Fibroblast of upper back skin (primary cell): ENCODE measurements around the gene TRPM3.

Experiments used
- DNase-seq: peaks from one replicate; pipeline ENCODE4 v3.0.0-alpha.2; 2013

TRPM3 gene

DNA sequence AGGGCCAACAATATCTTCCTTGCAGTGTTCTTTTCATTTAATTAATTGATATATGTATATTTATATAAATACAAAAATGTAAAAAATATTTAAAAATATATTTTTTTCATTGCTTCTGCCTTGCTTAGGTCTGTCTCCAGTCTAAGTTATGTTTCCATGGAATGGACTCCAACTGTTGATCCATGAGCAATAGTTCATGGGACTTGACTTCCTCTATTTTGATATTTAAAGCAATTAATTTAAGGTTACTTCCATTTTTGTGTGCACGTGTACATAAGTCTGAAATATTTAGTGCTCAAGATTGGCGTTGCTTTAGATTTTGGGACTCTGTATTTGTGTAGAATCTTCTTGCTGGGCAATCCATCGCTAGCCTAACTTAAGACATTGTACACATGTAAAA, 551.6 kb downstream of the TRPM3 start:
- no peak for DNase-seq

DNA sequence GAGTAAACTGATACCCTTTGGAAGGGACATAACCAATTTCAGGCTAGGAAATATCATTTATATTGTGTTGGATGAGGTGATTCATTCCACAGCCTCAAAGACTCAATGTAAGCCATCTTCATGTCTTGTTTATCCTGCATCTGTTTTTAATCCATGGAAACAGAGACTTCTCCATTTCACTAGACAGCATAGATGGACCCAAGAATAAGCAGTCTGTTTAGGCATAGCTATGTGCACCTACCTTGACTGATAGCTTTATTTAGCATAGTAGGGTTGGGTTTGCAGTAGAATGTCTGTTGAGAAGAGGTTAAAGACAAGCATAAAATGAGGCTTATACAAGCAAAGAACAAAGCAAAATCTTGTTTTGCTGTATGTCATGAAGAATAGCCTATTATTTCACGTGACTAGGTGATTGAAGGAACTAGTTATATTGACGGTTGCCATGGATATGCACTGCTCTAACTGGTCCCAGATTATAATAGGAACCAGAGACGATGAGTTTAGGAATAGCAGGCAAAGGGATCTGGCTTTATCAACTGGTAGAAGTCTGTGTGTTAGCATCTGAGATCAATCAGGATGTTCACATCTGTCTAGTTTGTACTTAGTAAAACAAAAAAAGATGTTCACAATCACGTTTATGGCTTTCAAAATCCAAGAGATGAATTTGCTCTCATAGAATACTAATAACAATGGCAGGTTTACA, 552.2 kb downstream of the TRPM3 start:
- peak; percentile 19 for DNase-seq

DNA sequence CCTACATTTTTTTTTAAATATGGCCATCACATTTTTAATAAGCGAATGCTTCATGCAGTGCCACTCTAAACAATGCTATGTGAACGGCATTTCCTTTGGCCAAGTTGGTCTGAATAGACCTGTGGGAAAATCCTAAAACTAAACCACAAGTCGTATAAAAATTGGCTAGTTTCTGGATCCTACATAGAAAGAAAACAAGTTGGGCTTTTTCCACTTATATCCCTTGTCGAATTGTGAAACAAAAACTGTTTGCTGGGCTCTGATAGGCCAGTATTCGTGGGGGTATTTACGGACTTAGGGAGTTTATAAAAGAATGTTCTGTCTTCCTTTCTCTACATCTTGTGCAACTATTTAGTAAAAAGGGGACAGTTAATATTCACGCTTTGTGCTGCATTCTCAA, 553.9 kb downstream of the TRPM3 start:
- peak; percentile 25 for DNase-seq

DNA sequence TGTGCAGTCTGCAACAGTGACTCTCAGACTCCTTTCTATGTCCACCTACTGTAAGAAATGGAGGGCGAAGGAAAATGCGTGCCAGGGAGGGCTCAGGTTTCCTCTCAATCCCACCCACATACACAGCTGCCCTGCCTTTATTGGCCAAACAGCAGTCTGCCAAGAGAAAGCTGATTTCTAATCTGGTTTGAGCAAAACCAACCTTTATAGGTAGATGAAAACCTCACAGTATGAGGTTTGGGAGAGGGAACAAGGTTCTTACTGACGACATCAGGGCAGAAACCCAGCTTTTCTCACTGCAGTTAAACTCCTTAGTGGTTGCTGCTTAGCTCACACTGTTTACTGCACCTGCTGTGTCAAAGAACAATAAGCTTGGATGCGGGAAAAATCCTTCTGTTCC, 554.7 kb downstream of the TRPM3 start:
- DNase-seq = no peak

DNA sequence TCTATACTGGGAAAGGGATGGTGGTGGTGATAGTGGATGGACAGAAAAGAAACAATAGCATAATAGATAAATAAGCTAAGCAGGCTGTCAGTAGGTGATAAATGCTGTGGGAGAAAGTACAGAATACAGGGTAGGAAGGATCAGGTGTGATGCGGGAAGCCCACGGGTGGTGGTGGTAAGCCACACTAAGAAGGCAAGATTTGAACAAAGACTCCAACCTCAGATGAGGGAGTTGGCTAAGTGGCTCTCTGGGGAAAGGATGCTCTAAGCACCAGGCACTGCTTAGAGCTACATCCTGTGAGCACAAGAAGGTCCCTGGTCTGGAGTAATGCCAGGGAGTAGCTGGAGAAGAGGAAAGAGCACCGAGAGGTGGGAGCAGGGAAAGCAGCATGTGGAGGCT, 555.4 kb downstream of the TRPM3 start:
- peak; percentile 12 for DNase-seq

DNA sequence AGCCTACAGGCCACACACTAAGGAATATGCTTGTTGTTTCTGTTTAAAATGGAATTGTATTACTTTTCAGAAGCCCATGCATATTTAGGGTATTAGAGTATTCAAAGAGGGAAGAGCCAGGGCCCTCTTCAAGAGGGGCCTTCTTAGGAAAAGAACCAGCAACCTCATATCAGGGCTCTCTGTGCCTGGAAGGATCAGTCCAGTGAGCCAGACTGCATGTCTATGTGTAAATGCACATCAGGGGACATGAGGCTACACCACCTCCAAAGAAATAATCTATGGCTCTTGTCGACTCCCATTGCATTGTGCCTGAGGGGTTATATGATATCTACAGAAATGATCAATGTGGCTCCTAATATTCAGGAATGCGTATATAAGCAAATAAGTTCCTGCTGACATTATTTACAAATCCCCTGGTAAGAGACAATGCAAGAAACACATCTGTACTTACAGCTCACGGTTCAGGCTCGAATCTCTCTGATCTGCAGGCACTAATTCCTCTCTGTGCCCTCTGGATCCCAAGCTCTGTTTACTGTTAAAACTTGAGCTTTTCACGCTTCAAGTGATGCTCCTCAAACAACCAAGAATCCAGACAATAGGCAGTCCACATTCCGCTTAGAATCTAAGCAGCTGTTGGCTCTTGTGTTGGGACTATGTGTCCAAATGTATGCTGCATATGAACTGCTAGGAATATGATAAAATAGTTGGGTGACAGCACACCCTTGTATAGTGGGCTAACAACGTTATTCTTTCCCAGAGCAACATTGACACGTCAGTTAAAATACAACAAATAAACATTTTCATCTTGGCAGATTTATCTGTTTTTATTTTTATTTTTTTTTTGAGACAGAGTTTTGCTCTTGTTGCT, 556.7 kb downstream of the TRPM3 start:
- DNase-seq = no peak

DNA sequence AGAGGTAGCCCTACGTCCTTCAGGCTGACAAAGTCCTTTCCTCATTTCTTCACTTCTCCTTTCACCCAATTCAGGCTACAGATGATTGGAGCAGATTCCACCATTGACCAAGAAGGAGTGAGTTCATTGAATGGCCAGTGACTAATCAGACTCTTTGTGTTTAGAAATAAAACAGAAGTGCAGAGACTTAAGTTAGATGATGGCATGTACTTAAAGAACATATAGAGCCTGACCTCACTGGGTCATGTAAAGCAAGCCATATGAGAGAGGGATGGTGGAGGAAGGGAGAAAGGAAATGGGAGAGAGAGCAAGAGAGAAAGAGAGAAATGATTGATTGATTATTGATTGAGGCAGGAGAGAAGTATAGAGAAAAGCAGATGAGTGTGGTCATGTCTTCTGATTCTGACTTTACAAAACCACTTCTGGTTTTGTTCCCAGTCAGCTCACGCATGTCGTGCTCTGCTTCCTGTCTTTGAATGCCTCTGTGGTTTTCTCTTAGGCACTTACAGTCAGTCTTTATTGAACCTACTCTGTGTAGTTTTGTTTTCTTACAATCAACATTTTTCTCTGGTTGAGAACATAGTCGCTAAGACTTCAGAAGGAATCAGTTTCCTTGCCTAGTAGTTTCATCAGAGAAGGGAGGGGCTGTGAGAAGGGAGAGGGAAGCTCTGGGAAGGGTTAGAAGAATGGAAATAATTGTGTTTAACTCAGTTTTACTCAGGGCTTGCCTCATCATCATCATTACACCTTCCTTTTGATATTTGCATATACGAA, 557.8 kb downstream of the TRPM3 start:
- DNase-seq = peak; percentile 85

DNA sequence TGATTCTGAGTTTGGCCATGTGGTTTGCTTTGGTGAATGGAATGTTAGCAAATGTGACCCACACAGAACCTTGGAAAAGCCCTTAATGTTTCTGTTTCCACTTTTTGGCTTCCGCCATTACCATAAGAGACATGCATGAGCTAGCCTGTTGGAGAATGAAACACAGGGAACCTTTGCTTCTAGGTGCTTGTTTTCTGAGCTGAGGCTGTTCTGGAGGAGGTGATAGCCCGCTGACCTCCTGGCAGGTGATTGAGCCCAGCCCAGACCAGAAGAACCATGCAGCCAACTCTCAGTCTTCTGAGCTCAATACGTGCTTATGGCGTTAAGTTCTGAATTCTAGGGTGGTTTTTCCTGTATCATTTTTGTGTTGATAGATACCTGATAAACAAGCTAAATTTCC, 558.4 kb downstream of the TRPM3 start:
- no peak for DNase-seq

DNA sequence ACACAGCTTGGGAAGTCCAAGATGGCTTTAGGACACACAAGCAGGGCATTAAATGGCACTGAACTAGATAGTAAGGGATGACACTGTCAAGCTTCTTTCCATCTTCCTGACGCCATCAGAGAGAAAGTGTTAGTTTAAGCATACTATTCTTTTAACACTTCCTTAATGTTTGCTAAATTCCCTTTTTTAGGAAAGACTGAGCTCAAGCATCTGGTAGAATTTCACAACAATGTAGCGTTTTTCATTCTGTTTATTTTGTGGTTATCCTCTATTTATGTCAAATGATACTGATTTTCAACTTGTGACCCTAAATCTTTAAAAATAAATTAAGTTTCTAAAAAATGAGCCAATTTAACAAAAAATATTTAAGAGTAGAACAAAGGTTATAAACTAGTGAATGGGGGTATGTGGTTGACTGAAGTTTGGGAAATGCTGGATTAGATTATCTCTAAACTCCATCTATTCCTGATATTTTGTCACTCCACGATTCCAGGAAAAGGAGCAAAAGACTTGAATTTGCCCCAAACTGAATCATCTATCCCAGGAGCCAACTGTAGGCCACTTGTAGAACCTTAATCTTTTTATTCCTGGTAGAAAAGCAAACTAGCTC, 559.5 kb downstream of the TRPM3 start:
- DNase-seq = no peak

DNA sequence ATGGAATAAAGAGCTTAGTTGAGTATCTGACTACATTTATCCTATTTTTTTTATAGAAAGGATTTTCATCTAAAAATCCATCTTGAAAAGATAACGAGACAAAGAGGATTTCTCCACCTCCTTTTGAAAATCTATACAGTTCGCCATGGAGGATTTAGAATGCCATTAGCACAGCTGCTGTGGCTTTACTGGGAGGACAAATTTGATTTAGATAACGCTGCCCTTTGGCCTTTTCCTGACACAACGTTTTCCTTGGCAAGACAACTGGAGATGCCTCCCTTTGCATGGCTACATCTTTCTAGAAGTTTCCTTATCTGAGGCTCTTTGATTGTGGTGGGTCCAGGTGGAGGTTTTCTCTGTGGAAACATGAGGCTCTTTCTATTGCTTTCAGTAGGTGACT, 560.3 kb downstream of the TRPM3 start:
- DNase-seq = no peak

DNA sequence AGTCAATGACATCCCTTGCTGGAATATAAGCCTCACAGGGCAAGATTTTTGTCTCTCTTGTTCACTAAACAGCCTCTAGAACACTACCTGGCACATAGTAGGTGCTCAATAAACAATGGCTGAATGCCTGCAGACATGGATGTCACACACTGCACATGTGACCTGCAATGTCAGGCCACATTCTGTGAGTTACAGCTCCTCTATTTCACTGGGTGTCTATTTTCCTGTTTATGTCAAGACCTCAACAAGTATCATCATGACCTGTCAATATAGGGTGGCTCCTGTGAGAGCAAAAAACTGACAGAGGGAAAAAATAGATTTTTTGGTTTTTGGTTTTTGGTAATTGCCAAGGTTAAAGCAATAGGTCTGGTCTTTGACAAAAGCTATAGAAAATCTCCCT, 562.3 kb downstream of the TRPM3 start:
- no peak for DNase-seq

DNA sequence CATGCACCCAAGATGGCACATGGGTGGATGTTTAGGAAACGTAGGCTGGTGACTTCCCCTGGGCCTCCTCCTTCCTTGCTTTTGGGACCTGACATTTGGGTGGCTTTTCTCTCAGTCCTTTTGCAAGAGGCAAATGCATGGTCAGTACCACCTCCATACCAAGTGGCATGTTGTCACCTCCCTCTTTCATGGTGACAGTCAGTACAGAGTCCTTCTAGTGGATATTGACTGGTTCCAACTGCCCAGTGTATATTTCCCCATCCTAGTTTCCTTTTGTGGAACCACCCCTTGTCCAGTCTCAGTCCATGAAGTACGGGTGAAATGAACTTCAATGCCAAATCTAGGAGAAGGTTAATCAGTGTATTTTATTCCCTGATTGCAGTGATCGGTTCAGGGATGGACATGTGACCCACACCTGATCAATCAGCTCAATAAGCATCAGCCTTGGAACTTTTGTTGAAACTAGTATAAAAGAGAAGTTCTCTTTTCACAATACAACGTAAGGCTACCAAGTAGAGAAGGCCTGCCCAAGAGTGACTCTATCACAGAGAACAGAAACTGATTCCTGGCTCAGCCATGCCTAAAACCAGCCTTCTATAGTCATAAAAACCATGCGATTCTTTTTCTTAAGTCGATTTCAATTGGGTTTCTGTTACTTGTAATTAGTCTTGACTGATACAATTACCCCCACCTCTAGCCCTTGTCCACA, 563.6 kb downstream of the TRPM3 start:
- DNase-seq = no peak

DNA sequence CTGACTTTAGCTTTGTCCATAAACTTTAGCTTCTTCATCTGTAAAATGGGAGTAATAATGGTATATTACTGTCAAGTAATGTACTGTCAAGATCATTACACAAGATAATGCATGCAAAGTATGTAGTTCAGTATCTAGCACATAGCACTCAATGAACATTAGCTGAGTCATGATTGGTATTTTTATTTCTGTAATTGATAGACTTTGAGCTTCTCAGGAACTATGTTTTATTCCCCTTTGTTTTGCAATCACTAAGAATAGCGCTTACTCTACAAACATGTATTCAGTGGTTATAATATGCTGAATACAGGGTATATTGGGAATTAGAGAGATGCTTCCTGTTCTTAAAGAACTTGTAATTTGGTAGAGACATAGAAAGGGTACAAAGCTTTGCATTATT, 564.6 kb downstream of the TRPM3 start:
- DNase-seq = peak; percentile 19

DNA sequence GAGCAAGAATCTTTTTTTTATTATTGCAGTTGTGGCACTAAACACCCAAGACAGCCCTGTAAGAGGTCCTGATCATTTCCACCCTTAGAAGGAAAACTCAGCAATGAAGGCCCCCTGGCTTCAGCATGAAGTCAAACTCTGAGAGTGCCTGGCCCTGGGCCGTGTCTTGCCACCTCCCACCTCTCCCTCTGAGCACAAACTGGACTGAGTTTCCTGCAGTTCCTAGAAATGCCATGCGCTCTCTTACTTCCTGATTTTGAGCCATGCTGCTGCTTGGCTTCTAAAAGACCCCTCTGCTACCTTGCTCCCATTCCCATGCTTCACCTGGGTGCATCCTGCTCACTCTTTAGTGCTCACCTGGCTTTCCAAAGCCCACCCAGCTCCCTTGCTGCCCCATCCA, 566.5 kb downstream of the TRPM3 start:
- no peak for DNase-seq

DNA sequence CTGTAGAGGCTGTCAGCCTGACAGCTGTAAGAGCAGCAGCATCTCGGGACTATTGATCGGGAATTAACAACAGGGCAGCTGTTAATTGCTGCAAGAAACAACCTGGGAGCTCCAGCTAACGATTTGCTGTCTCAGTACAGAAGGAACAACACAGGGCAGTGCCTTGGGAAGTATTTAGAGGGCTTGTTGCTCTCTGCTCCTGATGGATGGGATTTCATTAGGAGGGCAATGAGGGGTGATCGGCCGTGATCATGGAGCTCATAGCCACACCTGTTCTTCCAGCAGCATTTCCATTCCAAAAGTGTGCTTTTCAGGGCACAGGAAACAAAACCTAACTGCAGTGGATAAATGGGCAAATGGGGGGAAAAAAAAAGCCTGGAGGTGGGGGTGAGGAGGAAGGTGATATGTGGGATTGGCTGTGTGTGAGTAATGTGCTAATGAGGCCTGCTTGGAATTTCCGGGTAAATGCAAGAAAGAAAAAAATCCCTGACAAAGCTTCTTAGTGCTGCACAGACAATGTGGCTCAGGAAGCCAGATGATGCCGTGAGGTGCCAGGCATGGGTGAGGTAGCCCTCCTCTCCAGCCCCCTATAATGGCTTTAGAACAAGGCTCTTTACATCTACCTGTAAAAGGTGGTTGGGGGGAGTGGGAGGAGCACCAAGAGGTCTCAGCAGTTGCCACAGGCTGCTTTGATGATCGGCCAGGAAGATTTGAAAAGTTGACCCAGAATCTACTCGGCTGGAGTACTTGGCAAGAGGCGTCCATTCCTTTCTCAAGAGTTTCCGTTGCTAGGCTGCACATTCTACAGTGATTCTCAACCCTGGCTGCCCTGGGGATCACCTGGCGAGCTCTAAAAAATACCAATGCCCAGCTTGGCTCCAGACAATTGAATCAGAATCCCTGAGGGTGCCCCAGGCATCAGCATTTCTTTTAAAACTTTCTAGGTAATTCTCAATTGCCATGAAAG, 567.4 kb downstream of the TRPM3 start:
- peak; percentile 63 for DNase-seq

DNA sequence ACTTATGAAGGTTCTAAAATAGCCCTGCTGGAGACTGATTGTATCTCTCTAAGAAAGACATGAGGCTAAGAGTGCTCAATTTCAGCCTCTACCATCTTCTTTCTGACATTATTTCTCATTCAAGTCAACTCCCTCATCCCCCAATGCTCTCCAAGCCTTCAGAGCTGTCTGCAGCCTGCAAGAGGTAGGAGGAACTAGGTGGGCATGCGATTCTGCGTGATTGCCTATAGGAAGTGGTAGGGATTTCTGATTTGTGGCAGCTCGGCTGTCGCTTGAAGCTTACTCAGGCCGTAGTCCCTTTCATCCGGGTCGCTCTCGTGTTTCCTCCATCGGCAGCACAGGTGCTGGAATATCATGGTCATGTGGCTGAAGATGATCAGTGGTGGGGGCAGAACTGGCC, 568.9 kb downstream of the TRPM3 start:
- no peak for DNase-seq

DNA sequence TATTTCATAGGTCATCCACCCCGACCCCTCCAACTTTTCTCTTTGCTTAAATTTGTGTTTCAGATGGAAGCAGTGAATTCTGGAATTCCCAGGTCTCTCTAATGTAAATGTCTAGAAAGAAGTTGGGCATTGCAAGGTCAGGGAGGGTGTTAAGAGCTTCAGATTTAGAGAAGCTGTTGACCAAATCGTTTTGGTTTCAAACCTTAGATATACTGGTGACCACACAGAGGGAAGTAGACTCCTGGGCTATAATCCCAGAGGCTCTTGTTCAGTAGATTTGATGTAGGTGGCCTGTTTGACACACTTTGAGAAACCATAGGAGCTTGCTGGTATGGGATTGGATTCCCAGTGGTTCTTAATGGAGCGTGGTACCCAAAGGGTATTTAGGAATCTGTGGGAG, 569.6 kb downstream of the TRPM3 start:
- no peak for DNase-seq

DNA sequence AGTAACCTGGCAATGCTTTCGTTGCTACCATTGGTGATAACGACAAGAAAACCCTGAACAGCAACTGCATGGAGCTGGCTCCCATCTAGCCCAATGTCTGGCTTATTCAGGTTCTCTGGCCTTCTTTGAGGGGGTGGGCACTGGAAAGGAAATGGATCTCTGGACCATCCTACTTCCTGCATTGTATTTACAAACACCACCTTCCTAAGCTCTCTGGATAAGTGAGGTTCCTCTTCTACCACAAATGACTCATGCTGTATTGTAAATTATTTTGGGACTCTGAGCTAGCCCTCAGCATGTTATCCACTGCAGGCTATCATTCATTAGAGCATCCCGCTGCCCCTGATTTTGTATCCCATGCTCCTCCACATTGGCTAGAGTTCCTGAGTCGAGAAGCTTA, 570.0 kb downstream of the TRPM3 start:
- DNase-seq = no peak

DNA sequence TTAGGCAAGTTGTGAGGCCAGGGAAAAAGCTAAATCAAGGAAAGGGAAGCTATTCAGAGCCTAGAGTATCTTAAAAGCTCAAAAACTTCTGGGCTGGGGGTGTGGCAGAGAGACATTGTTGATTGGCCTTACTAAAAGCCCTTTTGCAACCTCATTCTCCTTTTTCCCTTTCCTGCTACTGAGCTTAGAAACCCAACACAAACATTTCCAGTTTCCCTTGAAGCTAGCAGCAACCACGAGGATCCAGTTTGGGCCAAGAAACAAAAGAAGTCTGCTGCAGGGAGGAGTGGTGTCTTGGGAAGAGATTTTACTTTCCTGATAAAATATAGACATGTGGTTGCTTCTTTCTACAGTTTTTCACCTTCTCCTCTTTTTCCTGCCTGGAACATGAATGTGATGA, 571.5 kb downstream of the TRPM3 start:
- no peak for DNase-seq

DNA sequence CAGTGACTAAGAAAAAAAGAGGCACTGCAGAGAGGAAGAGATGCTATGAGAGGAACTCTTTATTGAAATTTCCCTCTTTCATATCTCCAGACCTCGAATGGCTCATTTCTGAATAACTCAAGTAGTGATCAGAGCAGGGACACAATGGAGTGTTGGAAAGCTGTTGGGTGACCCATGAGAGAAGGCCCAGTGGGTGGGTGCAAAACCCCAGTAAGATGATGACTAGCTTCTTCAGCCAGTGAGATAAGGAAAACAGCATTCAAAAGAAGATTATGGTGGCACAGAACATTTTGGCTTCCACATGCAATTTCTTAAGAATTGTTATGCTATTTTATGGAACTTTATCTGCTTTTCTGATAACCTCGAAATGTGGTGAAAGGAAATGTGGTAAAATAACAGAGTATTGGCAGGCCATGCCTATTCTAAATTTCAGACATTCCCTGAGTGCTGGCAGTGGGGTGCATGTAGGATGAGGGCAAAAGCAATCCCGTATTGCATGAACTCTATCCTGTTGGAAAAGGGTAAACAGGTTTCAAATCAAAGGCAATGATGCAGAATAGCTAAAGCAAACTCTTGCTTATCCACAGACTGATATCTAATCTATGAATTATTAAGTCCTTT, 579.0 kb downstream of the TRPM3 start:
- no peak for DNase-seq

DNA sequence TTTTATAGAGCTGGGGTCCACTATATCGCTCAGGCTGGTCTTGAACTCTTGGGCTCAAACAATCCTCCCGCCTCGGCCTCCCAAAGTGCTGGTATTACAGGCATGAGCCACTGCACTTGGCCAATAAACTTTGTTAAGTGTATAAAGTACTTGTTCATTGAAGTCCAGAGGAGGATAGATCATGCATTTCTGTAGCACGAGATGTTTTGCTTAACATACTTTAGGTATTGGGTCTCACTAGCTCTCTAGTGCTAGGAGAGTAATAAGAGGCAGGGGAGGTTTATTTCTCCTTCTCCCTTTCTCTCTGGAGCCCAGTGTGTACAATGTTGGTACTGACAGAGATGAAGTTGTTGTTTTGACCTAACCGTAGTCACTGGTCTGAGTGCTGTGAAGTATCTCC, 581.4 kb downstream of the TRPM3 start:
- DNase-seq = no peak
